H1 (cell line): Measurements from ENCODE around the gene TTC34. TPM values are rescaled to one million over a fixed set of nuclear protein-coding genes. Genes with fewer than 3 reads are reported as not detected.

Experiments used
- ATF3 ChIP-seq: IDR thresholded peaks from 2 replicates; pipeline ENCODE4 v1.6.1; 2011; ENCODE audit warnings: low read depth, mild to moderate bottlenecking, low read length; ENCODE audit not compliant: insufficient read depth
- BACH1 ChIP-seq: IDR thresholded peaks from 2 replicates; pipeline ENCODE4 v1.6.1; 2012; ENCODE audit warnings: low read length, improper control_type of control experiment
- CHD7 ChIP-seq: fragments of 300-600 bp; sonication (generic); IDR thresholded peaks from 2 replicates; pipeline ENCODE4 v1.7.1; 2012; ENCODE audit warnings: low read length, moderate library complexity, mild to moderate bottlenecking, inconsistent platforms; ENCODE audit not compliant: insufficient replicate concordance
- GABPA ChIP-seq: IDR thresholded peaks from 2 replicates; pipeline ENCODE4 v1.6.1; 2011; ENCODE audit warnings: mild to moderate bottlenecking, low read length, moderate library complexity, borderline replicate concordance; ENCODE audit not compliant: insufficient read depth
- GTF2F1 ChIP-seq: IDR thresholded peaks from 2 replicates; pipeline ENCODE4 v1.6.1; 2012; ENCODE audit warnings: low read depth, low read length, improper control_type of control experiment, borderline replicate concordance
- POLR2A ChIP-seq, 2 experiments: IDR thresholded peaks; 1 replicate in 1 of 2; 2 replicates in 1 of 2; pipeline ENCODE4 v1.6.1; 2011; ENCODE audit warnings: low read depth in 2 of 2, low read length in 2 of 2, mild to moderate bottlenecking in 2 of 2; ENCODE audit errors: control extremely low read depth in 1 of 2
- RBBP5 ChIP-seq: IDR thresholded peaks from 2 replicates; pipeline ENCODE4 v1.7.1; 2012; ENCODE audit warnings: low read depth, mild to moderate bottlenecking, inconsistent platforms, low read length, moderate library complexity, borderline replicate concordance
- SAP30 ChIP-seq: fragments of 300-600 bp; sonication (generic); IDR thresholded peaks from 2 replicates; pipeline ENCODE4 v1.7.1; 2012; ENCODE audit warnings: low read length, moderate library complexity, mild to moderate bottlenecking, inconsistent platforms; ENCODE audit not compliant: insufficient read depth, insufficient replicate concordance
- SP2 ChIP-seq: IDR thresholded peaks from 2 replicates; pipeline ENCODE4 v1.6.1; 2012; ENCODE audit warnings: mild to moderate bottlenecking, low read length, inconsistent platforms
- SP4 ChIP-seq: IDR thresholded peaks from 2 replicates; pipeline ENCODE4 v1.6.1; 2012; ENCODE audit warnings: low read length, inconsistent platforms
- polyA plus RNA-seq, 7 experiments: library from polyadenylated mRNA; depleted of rRNA in 3 of 7; stranded (reverse) in 5 of 7; unstranded in 2 of 7; fragments of >200 nt in 5 of 7; fragments of 200-250 nt in 2 of 7; gene quantifications; 1 replicate in 5 of 7; 2 replicates in 1 of 7; 4 replicates in 1 of 7; pipeline versions ENCODE4 v1.2.1 to v1.2.3, GENCODE V29; 2011 to 2013; ENCODE audit warnings: missing spikeins in 2 of 7, mixed read lengths in 2 of 7
- total RNA-seq: library from RNA; stranded (reverse); fragmentation: NEBNext Ultra II Directional; extraction: Animal tissue kit (Norgen Biotek cat#: 25700); gene quantifications from 2 replicates; pipeline ENCODE4 v1.2.1, GENCODE V29; 2021

Gene TTC34
- total and polyA plus RNA-seq, 2 of the 8 experiments (the other 6 are each of a cell fraction or from before 2014, with no cell fraction given): 0.23 to 0.50 TPM

GRCh38 chr1:2625311-2625710 lies 176.2 kb downstream of the TTC34 start (continued):
- TF ChIP-seq CHD7: no peak
- TF ChIP-seq ATF3: no peak
- TF ChIP-seq RBBP5: no peak
- no peak for TF ChIP-seq SAP30
- TF ChIP-seq GTF2F1: no peak
- no peak for TF ChIP-seq POLR2A (IDR thresholded peaks at IDR 0.05; ENCODE audit: control extremely low read depth in 1 of 2, low read depth in 2 of 2, low read length in 2 of 2)
- TF ChIP-seq BACH1: no peak
- no peak for TF ChIP-seq SP2
- no peak for TF ChIP-seq GABPA
- TF ChIP-seq SP4: no peak
